Activated T-helper 1 cell treated with anti-CD3 and anti-CD28 coated beads, Interleukin-2, amount 50 U/mL, for 16 hours (primary cell): ENCODE data around the gene MACROD2.
"Not testable (repeated sequence)": the region's sequence is repeated elsewhere in the genome, so short reads cannot be mapped to it uniquely, and the experiment has no call there.

Experiments used
- DNase-seq, 2 donors: peaks; one replicate each; pipeline ENCODE4 v3.0.0-alpha.2; 2020; ENCODE audit warnings: low read depth in 1 of 2, low spot score in 1 of 2

MACROD2 gene

GRCh38 chr20:14189794-14190402 lies 194.6 kb downstream of the MACROD2 start:
- DNase-seq: no peak

GRCh38 chr20:14191559-14191958 lies 196.2 kb downstream of the MACROD2 start:
- DNase-seq: no peak

- no peak for DNase-seq
Measured at GRCh38 chr20:14193443-14193842, 198.1 kb downstream of the MACROD2 start.

GRCh38 chr20:14193885-14194284 lies 198.6 kb downstream of the MACROD2 start:
- DNase-seq: no peak

GRCh38 chr20:14197097-14197496 lies 201.8 kb downstream of the MACROD2 start:
- DNase-seq: no peak

- DNase-seq: no peak
Measured at GRCh38 chr20:14198416-14198815, 203.1 kb downstream of the MACROD2 start.

GRCh38 chr20:14199111-14199510 lies 203.8 kb downstream of the MACROD2 start:
- DNase-seq: no peak

GRCh38 chr20:14203657-14204056 lies 208.3 kb downstream of the MACROD2 start:
- no peak for DNase-seq

- no peak for DNase-seq
Measured at GRCh38 chr20:14207591-14207990, 212.3 kb downstream of the MACROD2 start.

- DNase-seq: no peak
Measured at GRCh38 chr20:14208956-14209355, 213.6 kb downstream of the MACROD2 start.

- DNase-seq: no peak
Measured at GRCh38 chr20:14210146-14210545, 214.8 kb downstream of the MACROD2 start.

GRCh38 chr20:14214046-14214445 lies 218.7 kb downstream of the MACROD2 start:
- DNase-seq: no peak

GRCh38 chr20:14215880-14216279 lies 220.6 kb downstream of the MACROD2 start:
- DNase-seq: not testable (repeated sequence)

GRCh38 chr20:14219801-14220461 lies 224.6 kb downstream of the MACROD2 start:
- DNase-seq: no peak

- no peak for DNase-seq
Measured at GRCh38 chr20:14220986-14221385, 225.7 kb downstream of the MACROD2 start.

GRCh38 chr20:14223806-14224205 lies 228.5 kb downstream of the MACROD2 start:
- no peak for DNase-seq

GRCh38 chr20:14226051-14227049 lies 231.0 kb downstream of the MACROD2 start:
- not testable (repeated sequence) for DNase-seq

GRCh38 chr20:14232650-14233049 lies 237.3 kb downstream of the MACROD2 start:
- no peak for DNase-seq

GRCh38 chr20:14234666-14235295 lies 239.5 kb downstream of the MACROD2 start:
- DNase-seq: no peak

GRCh38 chr20:14235355-14235754 lies 240.0 kb downstream of the MACROD2 start:
- no peak for DNase-seq

GRCh38 chr20:14245368-14245970 lies 250.2 kb downstream of the MACROD2 start:
- no peak for DNase-seq
